GM21529 (cell line): ENCODE measurements around the gene MBLAC1.

Source experiments
- ATAC-seq: cut with Tn5 transposase; IDR thresholded peaks from one replicate; pipeline ENCODE4 v1.9.1; 2021; ENCODE audit not compliant: unreplicated experiment

The MBLAC1 gene

DNA sequence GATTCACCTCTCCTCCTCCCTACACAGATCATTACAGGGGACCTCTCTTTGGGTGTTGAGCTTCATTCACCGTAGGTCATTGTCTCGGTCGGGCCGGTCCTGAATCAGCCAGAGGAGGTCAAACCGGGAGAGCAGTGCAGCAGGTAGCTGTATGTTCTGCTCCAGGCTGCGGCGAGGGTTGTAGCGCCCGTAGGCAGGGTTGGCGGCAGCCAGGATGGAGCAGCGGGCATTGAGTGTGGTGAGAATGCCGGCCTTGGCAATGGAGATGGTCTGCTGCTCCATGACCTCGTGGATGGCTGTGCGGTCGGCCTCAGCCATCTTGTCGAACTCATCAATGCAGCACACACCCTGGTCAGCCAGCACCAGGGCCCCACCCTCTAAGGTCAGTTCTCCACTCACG, 31.1 kb upstream of the MBLAC1 start:
- no peak for ATAC-seq

DNA sequence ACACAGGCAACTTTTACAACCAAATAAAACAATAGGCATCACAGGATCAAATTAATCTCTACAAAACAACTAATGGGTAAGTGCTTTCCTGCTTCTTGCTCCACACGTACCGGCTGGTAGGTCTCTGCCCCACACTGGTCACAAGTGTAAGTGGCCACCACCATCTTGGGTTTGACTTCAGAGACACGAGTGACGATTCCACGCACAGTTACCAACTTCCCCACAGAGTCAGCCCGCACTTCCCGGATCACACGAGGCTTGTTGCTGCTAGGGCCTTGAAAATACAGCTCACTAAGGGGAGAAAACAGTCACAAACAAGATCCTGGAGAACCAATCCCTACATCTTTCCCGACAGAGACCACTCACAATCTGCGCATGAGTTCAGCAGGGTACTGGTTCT, 27.9 kb upstream of the MBLAC1 start:
- ATAC-seq, result no peak

DNA sequence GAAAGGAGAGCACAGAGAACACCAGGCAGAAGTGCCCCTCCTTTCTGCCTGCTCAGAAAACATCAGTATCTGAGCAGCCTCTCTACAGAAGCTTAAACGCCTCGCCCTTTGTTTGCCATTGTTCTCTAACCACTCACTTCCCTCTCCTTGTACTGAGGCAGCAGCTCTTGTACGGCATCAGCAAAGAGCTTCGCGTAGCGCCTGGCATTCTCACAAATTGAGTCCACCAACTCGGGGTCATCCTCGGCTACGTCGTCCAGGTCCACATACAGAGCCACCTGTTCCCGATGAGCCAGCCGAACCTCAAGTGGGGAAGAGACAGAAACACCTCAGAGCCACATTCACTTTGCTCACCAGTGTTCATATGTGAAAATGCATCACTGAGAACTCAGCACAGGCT, 27.3 kb upstream of the MBLAC1 start:
- ATAC-seq, result no peak

DNA sequence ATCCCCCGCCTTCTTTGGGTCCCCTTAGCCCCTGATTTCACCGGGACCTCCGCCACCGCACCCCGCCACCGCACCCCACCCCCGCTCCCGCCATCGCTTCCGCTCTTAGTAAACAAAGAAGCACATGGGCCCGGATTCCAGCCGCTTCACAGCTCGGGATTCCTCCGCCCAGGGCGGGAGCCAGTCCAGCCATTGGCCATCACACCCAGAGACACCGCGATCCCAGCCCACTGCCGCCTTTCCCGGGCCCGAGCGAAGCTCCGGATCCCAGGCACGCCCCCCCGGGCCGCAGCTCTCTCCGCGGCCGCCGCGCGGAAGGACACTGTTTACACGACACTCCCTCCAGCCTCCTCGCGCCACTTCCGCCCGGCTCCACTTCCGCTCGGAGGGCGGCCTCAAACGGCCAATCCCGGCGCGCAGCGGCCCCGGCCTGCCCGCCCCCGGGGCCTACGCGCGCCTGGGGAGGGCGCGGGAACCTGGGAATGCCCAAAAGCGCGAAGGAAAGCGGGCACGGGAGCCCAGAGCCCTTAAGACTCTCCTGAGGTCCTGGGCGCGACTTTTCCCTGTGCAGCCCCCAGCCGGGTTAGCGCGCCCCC, 26.2 kb upstream of the MBLAC1 start:
- peak; percentile 63 for ATAC-seq

DNA sequence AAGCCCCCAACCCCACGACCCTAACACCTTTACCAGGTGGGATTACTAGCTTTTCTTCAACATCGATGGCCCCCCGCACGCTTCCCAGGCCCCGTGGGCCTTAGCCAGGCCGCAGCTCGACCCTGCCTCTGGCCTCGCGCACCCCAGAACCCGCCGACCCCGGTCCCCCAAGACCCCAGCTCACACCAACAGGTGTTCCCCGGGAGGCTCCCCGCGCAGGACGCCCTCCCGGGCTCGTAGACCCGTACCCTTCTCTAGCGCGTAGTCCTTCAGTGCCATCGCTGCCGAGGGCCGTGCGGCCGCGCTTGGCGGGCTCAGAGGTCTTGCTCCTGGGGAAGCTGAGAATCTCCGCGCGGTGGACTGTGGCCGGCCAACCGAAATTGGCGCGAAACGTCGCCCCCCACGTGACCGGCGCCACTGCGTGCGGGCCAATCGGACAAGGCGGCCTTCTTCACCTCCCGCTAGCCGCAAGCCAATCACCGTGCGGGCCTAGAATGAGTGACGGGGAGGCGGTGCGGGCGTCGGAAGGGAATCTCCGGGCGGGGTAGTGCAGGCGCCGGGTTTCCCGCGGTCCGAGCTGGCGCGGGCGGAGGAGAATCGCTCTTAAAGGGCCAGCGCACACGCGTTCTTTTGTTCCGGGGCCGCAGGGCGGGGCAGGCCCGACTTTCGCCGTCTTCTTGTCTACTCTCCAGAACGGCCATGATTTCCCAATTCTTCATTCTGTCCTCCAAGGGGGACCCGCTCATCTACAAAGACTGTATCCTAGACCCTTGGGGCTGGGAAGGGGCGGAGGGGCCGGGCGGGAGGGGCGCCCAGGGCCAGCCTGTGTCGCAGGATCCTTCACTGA, 25.5 kb upstream of the MBLAC1 start, which contains the start of the genes AP4M1 and MCM7:
Gene AP4M1, plus strand, starts transcription at position 628 of the 847 bp plus-strand sequence. Its CDS starts 72 bp downstream, at position 700.
Gene MCM7, minus strand, starts transcription at position 382 of the 847 bp plus-strand sequence. Its CDS starts 103 bp downstream, at position 279.
- ATAC-seq, result peak; percentile 85

DNA sequence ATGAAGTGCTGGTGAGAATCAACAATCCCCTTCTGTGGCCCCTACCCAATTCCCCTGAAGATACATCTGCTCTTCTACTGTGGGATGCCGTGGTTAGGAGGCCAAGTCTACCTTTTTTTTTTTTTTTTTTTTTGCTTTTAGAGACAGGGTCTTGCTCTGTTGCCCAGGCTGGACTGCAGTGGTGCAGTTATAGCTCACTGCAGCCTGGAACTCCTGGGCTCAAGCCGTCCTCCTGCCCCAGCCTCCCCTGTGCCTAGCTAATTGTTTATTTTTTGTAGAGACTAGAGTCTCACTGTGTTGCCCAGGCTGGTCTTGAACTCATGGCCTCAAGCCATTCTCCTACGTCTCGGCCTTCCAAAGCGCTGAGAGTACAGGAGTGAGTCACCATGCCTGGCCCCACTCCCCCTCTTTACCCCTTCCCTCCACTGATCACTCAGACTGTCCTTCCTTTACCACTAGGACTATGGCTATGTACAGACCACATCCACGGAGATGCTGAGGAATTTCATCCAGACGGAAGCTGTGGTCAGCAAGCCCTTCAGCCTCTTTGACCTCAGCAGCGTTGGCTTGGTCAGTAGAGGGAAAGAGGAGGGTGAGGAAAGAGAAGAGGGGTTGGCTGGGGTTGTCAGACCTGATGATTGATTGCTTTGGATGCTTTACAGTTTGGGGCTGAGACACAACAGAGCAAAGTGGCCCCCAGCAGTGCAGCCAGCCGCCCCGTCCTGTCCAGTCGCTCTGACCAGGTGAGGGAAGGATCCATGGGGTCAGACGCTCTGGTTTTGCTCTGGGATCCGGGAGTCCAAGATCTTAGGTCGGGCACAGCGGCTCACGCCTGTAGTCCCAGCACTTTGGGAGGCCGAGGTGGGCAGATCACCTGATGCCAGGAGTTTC, 23.6 kb upstream of the MBLAC1 start:
- no peak for ATAC-seq

DNA sequence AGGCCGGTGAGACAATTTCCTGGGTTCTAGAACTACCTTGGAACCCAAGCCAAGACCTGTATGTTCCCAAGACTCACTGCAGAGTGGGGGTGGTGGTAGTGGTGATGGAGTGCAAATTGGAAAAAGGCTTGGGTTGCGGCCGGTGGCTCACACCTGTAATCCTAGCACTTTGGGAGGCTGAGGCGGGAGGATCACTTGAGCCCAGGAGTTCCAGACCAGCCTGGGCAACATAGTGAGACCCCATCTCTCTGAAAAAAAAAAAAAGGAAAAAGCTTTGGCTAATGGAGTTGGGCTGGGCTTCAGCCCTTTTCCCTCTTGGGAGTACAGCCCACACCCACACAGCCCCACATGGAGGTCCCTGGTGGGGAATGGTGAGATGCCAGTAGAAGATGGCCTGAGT, 21.2 kb upstream of the MBLAC1 start:
- ATAC-seq, result no peak

DNA sequence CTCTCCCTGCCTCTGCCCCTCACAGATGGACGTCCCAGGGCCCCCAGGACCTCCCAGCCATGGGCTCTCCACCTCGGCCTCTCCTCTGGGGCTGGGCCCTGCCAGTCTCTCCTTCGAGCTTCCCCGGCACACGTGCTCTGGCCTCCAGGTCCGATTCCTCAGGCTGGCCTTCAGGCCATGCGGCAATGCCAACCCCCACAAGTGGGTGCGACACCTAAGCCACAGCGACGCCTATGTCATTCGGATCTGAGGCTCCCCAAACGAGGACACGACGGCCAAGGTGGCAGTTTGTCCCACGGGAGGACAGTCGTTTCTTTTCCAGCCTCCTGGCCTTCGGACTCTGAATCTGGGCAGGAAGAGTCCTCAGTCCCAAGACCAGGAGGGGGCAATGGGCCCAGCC, 20.1 kb upstream of the MBLAC1 start:
- no peak for ATAC-seq

DNA sequence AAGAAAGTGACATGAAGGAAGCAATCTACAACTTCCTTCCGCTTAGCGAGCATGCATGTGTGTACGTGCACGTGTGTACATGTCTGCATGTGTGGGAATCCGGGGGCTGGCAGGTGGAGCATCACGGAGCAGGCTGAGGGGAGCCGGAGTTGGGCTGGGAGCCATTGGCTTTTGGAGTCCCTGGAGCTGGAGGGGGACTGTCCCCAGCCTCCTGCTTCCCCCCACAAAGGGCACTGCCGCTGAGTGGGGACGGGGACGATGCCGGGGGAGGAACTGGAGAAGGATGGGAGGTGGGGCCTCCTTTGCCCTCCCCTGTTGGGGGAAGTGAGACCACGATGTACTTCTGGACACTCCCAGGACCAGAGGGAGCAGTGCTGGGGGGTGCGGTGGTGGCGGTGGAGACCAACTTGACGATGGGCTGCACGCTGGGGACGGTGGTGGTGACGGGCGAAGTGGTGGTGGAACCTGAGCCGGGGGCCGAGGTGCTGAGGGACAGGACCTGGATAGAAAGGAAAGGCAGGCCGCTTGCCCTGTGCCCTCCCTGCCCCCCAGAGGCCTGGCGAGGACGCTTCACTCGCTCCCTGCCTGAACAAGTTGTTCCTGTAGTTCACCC, 19.5 kb upstream of the MBLAC1 start:
- no peak for ATAC-seq

DNA sequence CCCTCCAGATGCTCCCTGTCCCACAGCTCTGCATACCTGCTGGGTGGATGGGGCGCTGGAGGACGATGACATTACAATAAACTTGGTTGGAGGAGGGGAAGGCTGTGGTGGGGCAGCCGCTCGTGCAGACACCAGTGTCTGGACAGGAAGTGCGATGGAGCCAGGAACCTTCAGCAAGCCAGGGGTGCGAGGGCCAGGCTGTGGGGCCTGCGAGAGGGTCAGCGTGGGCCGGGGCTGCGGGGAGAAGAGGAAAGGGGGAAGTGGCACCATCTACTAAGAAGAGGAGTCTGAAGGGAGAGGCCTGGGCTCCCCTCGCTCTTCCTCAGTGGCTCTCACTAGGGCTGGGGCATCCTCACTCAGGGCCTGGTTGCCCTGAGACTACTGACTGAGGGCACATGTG, 18.9 kb upstream of the MBLAC1 start:
- ATAC-seq, result no peak

DNA sequence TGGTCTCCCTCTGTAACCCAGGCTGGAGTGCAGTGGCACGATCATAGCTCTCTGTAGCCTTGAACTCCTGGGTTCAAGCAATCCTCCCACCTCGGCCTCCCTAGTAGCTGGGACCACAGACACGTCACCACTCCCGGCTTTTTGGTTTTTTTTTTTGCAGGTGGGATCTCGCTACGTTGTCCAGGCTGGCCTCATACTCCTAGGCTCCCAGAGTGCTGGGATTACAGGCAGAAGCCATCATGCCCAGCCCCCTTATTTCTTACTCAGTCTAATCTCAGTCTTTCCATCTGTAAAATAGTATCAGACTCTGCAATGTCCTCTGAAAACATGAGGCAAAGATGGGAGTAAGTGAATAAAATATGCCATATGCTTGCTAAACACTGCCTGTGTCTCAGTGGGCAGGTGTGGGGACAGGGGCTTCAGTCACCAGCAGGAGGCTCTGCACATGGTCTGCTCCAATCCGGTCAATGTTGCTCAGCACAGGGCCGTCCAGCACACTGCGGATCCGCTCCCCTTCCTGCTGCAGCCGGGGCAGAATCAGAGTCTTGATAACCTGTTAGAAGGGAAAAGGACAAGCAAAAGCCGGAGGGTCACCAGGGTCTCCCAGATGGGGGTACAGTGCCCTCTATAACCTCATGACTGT, 17.1 kb upstream of the MBLAC1 start:
- no peak for ATAC-seq

DNA sequence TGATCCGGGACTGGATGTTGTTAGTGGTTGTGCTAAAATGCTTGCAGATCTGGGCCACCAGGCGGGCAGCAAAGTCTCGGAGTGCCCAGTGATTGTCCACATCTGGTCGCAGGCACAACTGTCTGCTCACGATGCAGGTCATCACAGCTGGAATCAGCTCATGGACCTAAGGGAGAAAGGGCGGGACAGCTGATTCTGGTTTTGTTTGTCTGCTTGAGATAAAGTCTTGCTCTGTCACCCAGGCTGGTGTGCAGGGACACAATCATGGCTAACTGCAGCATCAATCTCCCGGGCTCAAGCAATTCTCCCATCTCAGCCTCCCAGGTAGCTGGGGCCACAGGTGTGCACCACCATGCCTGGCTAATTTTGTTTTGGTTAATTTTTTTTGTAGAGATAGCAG, 15.6 kb upstream of the MBLAC1 start:
- ATAC-seq, result no peak

DNA sequence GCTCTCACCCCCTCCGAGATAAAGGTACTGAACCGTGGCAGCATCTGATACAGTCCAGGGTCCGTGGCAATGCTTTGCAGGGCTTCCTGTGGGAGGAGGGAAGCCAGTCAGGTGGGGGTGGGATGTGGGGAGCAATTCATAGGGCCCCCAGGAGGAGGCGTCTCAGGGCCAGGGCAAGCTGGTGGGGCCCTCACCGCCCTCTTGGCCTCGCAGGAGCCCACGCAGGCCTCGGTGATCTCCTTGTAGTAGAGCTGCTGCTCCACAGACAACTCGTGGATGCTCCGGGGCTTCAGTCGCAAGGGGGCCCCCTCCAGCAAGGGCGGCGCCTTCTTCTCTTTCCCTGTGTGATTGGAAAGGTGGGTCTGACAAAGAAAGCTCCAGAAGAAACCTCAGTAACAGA, 14.9 kb upstream of the MBLAC1 start:
- ATAC-seq, result no peak

DNA sequence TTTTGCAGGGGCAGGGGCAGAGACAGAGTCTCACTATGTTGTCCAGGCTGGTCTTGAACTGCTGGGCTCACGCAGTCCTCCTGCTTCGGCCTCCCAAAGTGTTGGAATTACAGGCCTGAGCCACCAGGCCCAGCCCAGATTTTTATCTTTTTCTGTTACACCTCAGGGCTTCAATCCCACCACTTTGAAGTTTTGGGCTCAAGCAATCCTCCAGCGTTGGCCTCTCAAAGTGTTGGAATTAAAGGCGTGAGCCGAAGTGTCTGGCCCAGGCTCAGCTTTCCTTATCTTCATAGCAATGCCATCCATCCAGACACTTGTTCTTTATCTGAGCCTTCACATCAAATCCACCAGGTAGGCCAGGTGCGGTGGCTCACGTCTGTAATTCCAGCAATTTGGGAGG, 11.7 kb upstream of the MBLAC1 start:
- no peak for ATAC-seq

DNA sequence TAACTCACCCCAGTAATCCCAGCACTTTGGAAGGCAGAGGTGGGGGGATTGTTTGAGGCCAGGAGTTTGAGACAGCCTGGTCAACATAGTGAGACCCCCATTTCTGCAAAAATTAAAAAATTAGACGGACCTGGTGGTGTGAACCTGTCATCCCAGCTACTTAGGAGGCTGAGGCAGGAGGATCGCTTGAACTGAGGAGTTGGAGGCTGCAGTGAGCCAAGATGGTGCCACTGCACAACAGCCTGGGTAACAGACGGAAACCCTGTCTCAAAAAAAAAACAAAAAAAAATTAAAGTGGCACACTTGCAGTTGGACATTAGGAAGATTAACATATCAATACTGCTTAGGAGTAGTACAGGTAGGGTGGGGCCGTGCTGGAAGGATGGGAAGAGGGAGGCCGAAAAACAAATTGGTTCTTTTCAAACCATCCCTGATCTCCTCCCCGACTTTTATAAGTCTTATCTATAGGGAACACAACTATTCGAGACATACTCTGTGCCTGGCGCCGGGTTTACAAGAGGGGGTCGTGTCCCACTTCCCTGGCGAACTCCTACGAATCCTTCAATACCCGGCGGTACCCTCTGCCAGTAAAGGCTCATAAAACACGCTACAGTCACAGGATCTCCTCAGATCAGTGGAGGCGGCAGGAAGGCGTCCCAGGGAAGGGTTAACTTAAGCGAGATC, 8.2 kb upstream of the MBLAC1 start:
- ATAC-seq, result no peak

DNA sequence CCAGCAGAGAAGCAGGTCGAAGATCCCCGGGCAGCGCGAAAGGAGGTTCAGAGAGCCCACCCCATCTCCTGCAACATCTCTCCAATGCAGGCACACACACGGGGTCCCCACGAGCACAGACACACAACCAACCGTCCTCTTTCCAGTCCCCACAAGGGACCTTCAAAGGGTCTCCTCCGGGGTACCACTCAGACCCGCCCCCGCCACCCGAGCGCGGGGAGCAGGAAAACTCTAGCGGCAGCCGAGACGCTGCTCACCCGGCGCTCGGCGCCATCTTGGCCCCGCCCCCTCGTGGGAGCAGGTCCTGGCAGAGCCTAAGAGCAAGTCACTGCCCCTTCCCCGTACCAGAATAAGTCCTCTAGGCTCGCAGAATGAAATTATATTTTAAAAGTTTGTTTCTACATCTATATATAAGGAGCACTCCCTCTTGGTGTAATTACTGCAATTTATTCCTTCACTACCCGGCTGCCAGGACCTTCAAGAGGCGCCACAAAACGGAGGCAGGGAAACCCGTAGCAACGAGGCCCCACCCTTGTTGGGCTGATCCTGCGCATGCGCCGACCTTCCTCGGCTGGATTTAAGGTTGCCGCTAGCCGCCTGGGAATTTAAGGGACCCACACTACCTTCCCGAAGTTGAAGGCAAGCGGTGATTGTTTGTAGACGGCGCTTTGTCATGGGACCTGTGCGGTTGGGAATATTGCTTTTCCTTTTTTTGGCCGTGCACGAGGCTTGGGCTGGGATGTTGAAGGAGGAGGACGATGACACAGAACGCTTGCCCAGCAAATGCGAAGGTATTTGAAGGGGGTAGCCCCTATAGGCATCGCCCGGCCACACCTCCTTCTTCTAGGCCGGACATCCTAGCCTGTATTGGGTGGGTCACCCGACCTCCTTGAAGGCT, 7.4 kb upstream of the MBLAC1 start, which contains the start of the genes CNPY4 and TAF6:
Gene CNPY4, plus strand, starts transcription at position 563 of the 898 bp plus-strand sequence. Its CDS starts 111 bp downstream, at position 674.
Gene TAF6, minus strand, starts transcription at position 287 of the 898 bp plus-strand sequence. CDS start 5,149 bp downstream, outside the sequence.
- peak; percentile 74 for ATAC-seq

DNA sequence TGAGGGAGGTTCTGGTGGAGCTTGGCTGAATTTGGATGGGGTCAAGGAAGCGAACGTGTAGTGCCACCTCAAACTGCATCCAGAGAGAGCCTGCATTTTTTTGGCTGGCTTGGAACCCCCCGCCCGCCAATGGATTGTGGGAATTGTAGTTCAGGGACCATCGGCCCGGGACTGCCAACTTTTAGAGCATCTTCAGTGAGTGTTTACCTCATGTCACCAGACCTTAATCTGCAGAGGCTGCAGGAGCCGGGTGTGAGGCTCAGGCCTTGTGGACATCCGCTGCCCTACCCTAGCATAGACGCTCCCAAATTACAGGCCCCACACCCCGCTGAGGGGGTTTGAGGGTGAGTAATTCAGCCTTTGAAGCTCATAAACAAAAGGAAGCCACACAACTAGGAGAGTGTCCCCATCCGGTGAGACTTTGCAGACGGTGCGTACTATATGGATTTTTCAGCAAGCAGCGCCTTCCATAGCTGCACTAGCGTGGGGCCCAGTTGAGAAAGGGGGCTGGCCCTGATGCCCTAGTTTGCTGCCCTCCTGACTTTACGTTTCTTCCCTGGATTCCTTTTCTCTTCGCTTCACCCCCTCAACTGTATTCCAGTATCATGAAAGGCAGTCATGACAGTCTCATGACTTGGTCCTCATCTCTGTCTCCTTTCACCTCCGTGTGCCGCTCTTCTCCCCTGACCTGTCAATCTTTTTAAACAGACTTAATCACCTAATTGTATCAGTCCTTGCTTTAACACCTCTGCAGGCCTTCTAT, 6.6 kb upstream of the MBLAC1 start:
- peak; percentile 44 for ATAC-seq

DNA sequence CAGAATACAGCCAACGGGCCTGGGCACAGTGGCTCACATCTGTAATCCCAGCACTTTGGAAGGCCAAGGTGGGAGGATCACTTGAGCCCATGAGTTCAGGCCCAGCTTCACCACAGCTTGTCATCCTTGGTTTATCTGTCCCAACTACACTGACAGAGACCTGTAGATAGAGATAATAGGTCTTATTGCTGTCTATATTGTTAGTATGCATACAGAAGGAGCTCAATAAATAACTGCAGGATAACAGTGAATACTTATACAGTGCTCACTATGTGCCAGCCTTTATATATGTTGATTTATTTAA, 6.1 kb upstream of the MBLAC1 start:
- ATAC-seq, result no peak
